ENCODE measurements around the gene RCVRN. TPM values are rescaled to one million over a fixed set of nuclear protein-coding genes. Genes with fewer than 3 reads are reported as not detected.

The RCVRN gene
- total RNA-seq, 2 experiments from 2014 or later, result not detected

- ChIA-PET CTCF (no interaction called here), POLR2A (no interaction called here)
- Mint-ChIP-seq H3K27ac (no peak overlapping the region), H3K36me3 (ENCODE audit: low read depth) (no peaks in the 10 kb centered on the region), H3K4me1 (ENCODE audit: low read depth) (no peaks in the 10 kb centered on the region), H3K9me3 (no peaks in the 10 kb centered on the region), H3K27me3 (peaks cover 33% of the 10 kb centered on the region), H3K4me3 (no peak overlapping the region)
- no peak for TF ChIP-seq CTCF (IDR thresholded peaks at IDR 0.05)
- DNase-seq (no peak), ATAC-seq (ENCODE audit: poor library complexity) (no peak)
- Histone ChIP-seq H3K4me1 (ENCODE audit: insufficient read depth, low read length) (no peaks in the 10 kb centered on the region), H3K27me3 (ENCODE audit: control insufficient read depth in 1 of 2, insufficient read depth in 2 of 2, low read length in 2 of 2) (no peaks in the 10 kb centered on the region), H3K36me3 (ENCODE audit: insufficient read depth, low read length) (no peaks in the 10 kb centered on the region), H3K4me3 (ENCODE audit: low read length) (no peak overlapping the region), H3K9me3 (ENCODE audit: control insufficient read depth in 1 of 2, insufficient read depth in 1 of 2, low read length in 2 of 2) (no peaks in the 10 kb centered on the region), H3K27ac (ENCODE audit: low read depth in 1 of 2, low read length in 2 of 2) (no peak overlapping the region)
- intact Hi-C loops (cut with DNase I, micrococcal nuclease), result no loop called here
Measured at GRCh38 chr17:9898812-9899211, 6.3 kb downstream of the RCVRN start.

GRCh38 chr17:9897372-9897968 is 7.6 kb downstream of the RCVRN start:
- intact Hi-C loops (cut with DNase I, micrococcal nuclease), result no loop called here

GRCh38 chr17:9895923-9896322 is 9.1 kb downstream of the RCVRN start:
- H3K36me3 ChIP-seq (ENCODE audit: insufficient read depth, low read length), result no peaks in the 10 kb centered on the region
- TF ChIP-seq CTCF (IDR thresholded peaks at IDR 0.05), result no peak
- no peak for DNase-seq
- H3K4me1 ChIP-seq (ENCODE audit: insufficient read depth, low read length), result no peaks in the 10 kb centered on the region
- no peak overlapping the region for H3K27ac ChIP-seq (ENCODE audit: low read depth in 1 of 2, low read length in 2 of 2)
- Mint-ChIP-seq H3K36me3 (ENCODE audit: low read depth) (no peaks in the 10 kb centered on the region), H3K4me1 (ENCODE audit: low read depth) (no peaks in the 10 kb centered on the region), H3K27ac (no peak overlapping the region), H3K9me3 (no peaks in the 10 kb centered on the region), H3K4me3 (no peak overlapping the region), H3K27me3 (peaks cover 34% of the 10 kb centered on the region)
- H3K4me3 ChIP-seq (ENCODE audit: low read length), result no peak overlapping the region
- intact Hi-C loops (cut with DNase I, micrococcal nuclease), result no loop called here
- no peaks in the 10 kb centered on the region for H3K27me3 ChIP-seq (ENCODE audit: control insufficient read depth in 1 of 2, insufficient read depth in 2 of 2, low read length in 2 of 2)
- POLR2A ChIA-PET, result no interaction called here
- CTCF ChIA-PET, result no interaction called here
- H3K9me3 ChIP-seq (ENCODE audit: control insufficient read depth in 1 of 2, insufficient read depth in 1 of 2, low read length in 2 of 2), result no peaks in the 10 kb centered on the region
- no peak for ATAC-seq (ENCODE audit: poor library complexity)

More at GRCh38 chr17:9897372-9897968, 7.6 kb downstream of the RCVRN start:
- ChIA-PET CTCF (no interaction called here), POLR2A (no interaction called here)
- Mint-ChIP-seq H3K27me3 (peaks cover 34% of the 10 kb centered on the region), H3K4me1 (ENCODE audit: low read depth) (no peaks in the 10 kb centered on the region), H3K36me3 (ENCODE audit: low read depth) (no peaks in the 10 kb centered on the region), H3K27ac (no peak overlapping the region), H3K9me3 (no peaks in the 10 kb centered on the region), H3K4me3 (no peak overlapping the region)
- no peak overlapping the region for H3K27ac ChIP-seq (ENCODE audit: low read depth in 1 of 2, low read length in 2 of 2)
- no peaks in the 10 kb centered on the region for H3K4me1 ChIP-seq (ENCODE audit: insufficient read depth, low read length)
- H3K27me3 ChIP-seq (ENCODE audit: control insufficient read depth in 1 of 2, insufficient read depth in 2 of 2, low read length in 2 of 2), result no peaks in the 10 kb centered on the region
- H3K36me3 ChIP-seq (ENCODE audit: insufficient read depth, low read length), result no peaks in the 10 kb centered on the region
- no peak for ATAC-seq (ENCODE audit: poor library complexity)
- DNase-seq, result no peak
- no peaks in the 10 kb centered on the region for H3K9me3 ChIP-seq (ENCODE audit: control insufficient read depth in 1 of 2, insufficient read depth in 1 of 2, low read length in 2 of 2)
- no peak overlapping the region for H3K4me3 ChIP-seq (ENCODE audit: low read length)
- no peak for TF ChIP-seq CTCF (IDR thresholded peaks at IDR 0.05)
